Adrenal gland (tissue), 12 donors: Measurements from ENCODE around the gene SHD. TPM values are rescaled to one million over a fixed set of nuclear protein-coding genes. Genes with fewer than 3 reads are reported as not detected.
"Not testable (repeated sequence)": the region's sequence is repeated elsewhere in the genome, so short reads cannot be mapped to it uniquely, and the experiment has no call there.

Experiments used
- DNase-seq, 7 donors: peaks; one replicate each; pipeline ENCODE4 v3.0.0-alpha.2; 2019 to 2020
- H3K27ac ChIP-seq, 5 donors: fragments of 200-600 bp; sonication (generic) in 4 of 5; 1 replicate in 3 of 5; 2 replicates in 2 of 5; pipeline versions ENCODE4 v1.5.1 to v1.8.0; 2016 to 2020; ENCODE audit warnings: mild to moderate bottlenecking in 1 of 5
- H3K27me3 ChIP-seq: fragments of 200-600 bp; 2 replicates; pipeline ENCODE4 v1.8.0; 2021
- H3K36me3 ChIP-seq, 2 donors: fragments of 200-600 bp; replicated peaks in 1 of 2; 1 replicate in 1 of 2; 2 replicates in 1 of 2; pipeline versions ENCODE4 v1.5.1 to v1.8.0; 2018 to 2022
- H3K4me1 ChIP-seq, 2 donors: fragments of 200-600 bp; replicated peaks in 1 of 2; 1 replicate in 1 of 2; 2 replicates in 1 of 2; pipeline versions ENCODE4 v1.5.1 to v1.8.0; 2018 to 2021
- H3K4me3 ChIP-seq, 4 donors: fragments of 200-600 bp; sonication (generic) in 3 of 4; one replicate each; pipeline ENCODE4 v1.5.1; 2016 to 2018
- H3K9me3 ChIP-seq, 3 donors: fragments of 200-600 bp; sonication (generic) in 1 of 3; replicated peaks in 1 of 3; 1 replicate in 2 of 3; 2 replicates in 1 of 3; pipeline versions ENCODE4 v1.5.1 to v1.8.0; 2016 to 2021
- CTCF ChIP-seq, 6 experiments: fragments of 450-650 bp in 4 of 6; fragments of 200-600 bp in 2 of 6; sonication (generic) in 1 of 6; IDR thresholded peaks; 1 replicate in 5 of 6; 2 replicates in 1 of 6; pipeline versions ENCODE4 v1.5.1 to v1.8.0; 2016 to 2021; ENCODE audit warnings: antibody characterized with exemption in 6 of 6, mild to moderate bottlenecking in 2 of 6, moderate library complexity in 1 of 6
- POLR2A ChIP-seq, 2 donors: fragments of 450-650 bp; IDR thresholded peaks; one replicate each; pipeline ENCODE4 v1.6.1; 2017; ENCODE audit warnings: antibody characterized with exemption in 2 of 2, mild to moderate bottlenecking in 2 of 2, moderate library complexity in 1 of 2
- WGBS, 4 donors: extraction: QIAGEN DNeasy Blood & Tissue Kit in 2 of 4; methylation state at CpG; one replicate each; pipeline versions ENCODE4 v1.1.5 to v1.1.7; 2013 to 2017; 5-methylcytosine and 5-hydroxymethylcytosine counted together
- intact Hi-C, 2 donors: fragments of 100-400 bp; cut with DNase I; formaldehyde crosslinking; loops; one replicate each; pipeline versions ENCODE4 v1.14.1 to v1.15.0; 2022 to 2023
- polyA plus RNA-seq, 3 donors: library from polyadenylated mRNA; stranded (reverse); fragments of 200-250 nt in 2 of 3; fragments of 350-450 nt in 1 of 3; fragmentation: Illumina TruSeq in 1 of 3; extraction: RNeasy Lipid Tissue Mini Kit (QIAGEN cat#74804) in 1 of 3; gene quantifications; one replicate each; pipeline ENCODE4 v1.2.3, GENCODE V29; 2013 to 2014
- total RNA-seq, 9 donors: library from RNA; depleted of rRNA in 4 of 9; stranded (reverse); fragments of >200 nt in 4 of 9; fragments of 120-200 nt in 1 of 9; fragmentation: NEBNext Ultra II Directional in 1 of 9; extraction: Animal tissue kit (Norgen Biotek cat#: 25700) in 1 of 9; gene quantifications; one replicate each; pipeline versions ENCODE4 v1.1.0 to v1.2.4, GENCODE V29; 2013 to 2023
- donor health status: healthy with polysubstance abuse.
- donor health status: Bipolar disorder and iron deficiency.
- donor health status: DM: yes; HTN: yes; CAD: no.
- donor health status: DM: no; HTN: no; CAD: no.
- donor health status: DM: no; HTN: no; CAD: no.
- donor health status: DM: yes; HTN: yes; CAD: no.

SHD gene
- total and polyA plus RNA-seq, 12 donors: 0.07 to 4.1 (median 0.74) TPM; not detected in 6

- peak overlapping the region in 2 of 5 donors; percentile 44 to 53 for H3K27ac ChIP-seq
- H3K4me3 ChIP-seq: no peak overlapping the region
- no peaks in the 10 kb centered on the region for H3K9me3 ChIP-seq
- 64 to 72% (median 71%) methylated on average over 5 of the region's 5 CpGs for WGBS, 4 donors
- no peaks in the 10 kb centered on the region for H3K27me3 ChIP-seq
- no peaks in the 10 kb centered on the region for H3K36me3 ChIP-seq
- intact Hi-C loops: no loop called here
- no peak for DNase-seq
- TF ChIP-seq CTCF (IDR thresholded peaks at IDR 0.05): no peak
- TF ChIP-seq POLR2A (IDR thresholded peaks at IDR 0.05): no peak
- peaks cover 0 to 5% of the 10 kb centered on the region in 2 donors for H3K4me1 ChIP-seq
Measured at GRCh38 chr19:4241824-4242430, 37.1 kb upstream of the SHD start.

DNA sequence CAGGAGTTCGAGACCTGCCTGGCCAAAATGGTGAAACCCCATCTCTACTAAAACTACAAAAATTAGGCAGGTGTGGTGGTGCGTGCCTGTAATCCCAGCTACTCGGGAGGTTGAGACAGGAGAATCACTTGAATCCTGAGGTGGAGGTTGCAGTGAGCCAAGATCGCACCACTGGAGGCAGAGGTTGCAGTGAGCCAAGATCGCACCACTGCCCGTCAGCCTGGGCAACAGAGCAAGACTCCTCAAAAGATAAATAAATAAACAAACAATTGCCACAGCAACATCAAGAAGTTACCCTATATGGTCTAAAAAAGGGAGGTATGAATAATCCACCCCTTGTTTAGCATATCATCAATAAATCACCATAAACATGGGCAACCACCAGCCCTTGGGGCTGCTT is 33.1 kb upstream of the SHD start:
- H3K9me3 ChIP-seq, H3K27ac ChIP-seq, DNase-seq, intact Hi-C loops, H3K4me3 ChIP-seq, H3K27me3 ChIP-seq: not testable (repeated sequence)
- Histone ChIP-seq H3K36me3 (peaks cover 0 to 22% of the 10 kb centered on the region in 2 donors), H3K4me1 (peaks cover 0 to 11% of the 10 kb centered on the region in 2 donors)
- whole genome bisulfite sequencing, 4 donors: 95 to 99% (median 97%) methylated on average over 5 to 6 of the region's 6 CpGs

GRCh38 chr19:4246767-4247593 is 32.1 kb upstream of the SHD start, which contains the start of gene YJU2:
TSS of gene YJU2 (plus strand) at chr19:4247080. CDS start at chr19:4247147, 67 bp downstream.
- TF ChIP-seq POLR2A (IDR thresholded peaks at IDR 0.05) (peak; percentile 37 to 64), CTCF (IDR thresholded peaks at IDR 0.05) (peak in 4 of 6 experiments; percentile 34 to 51 (median 36))
- Histone ChIP-seq H3K4me3 (peak within 1 kb of the TSS; percentile 57 to 95 (median 81)), H3K4me1 (peaks cover 0 to 11% of the 10 kb centered on the region in 2 donors), H3K9me3 (no peaks in the 10 kb centered on the region), H3K27me3 (no peaks in the 10 kb centered on the region), H3K36me3 (peaks cover 0 to 32% of the 10 kb centered on the region in 2 donors), H3K27ac (peak within 1 kb of the TSS; percentile 90 to 100 (median 94))
- peak; percentile 99 to 100 (median 100) for DNase-seq
- 0 to 1% (median 1%) methylated on average over 27 to 45 of the region's 45 CpGs for WGBS, 4 donors
- intact Hi-C loops: no loop called here

DNA sequence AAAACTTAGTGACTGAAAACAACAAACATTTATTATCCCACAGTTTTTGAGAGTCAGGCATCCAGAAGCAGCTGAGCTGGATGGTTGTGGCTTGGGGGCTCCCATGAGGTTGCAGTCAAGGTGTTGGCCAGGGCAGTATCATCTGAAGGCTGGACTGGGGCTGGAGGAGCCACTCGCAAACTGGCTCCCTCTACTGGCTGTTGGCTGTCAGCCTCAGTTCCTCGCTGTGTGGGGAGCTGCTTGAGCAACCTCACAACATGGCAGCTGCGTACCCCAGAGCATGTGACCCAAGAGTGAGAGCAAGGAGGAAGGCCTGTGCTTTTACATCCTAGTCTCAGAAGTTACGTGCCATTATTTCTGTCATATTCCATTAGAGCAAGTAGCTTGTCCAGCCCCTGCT is 22.5 kb upstream of the SHD start:
- intact Hi-C loops: no loop called here

More for the DNA sequence above, 22.5 kb upstream of the SHD start:
- TF ChIP-seq POLR2A (IDR thresholded peaks at IDR 0.05) (no peak), CTCF (IDR thresholded peaks at IDR 0.05) (no peak)
- no peak for DNase-seq
- Histone ChIP-seq H3K27ac (no peak overlapping the region), H3K4me3 (no peak overlapping the region), H3K27me3 (no peaks in the 10 kb centered on the region), H3K9me3 (no peaks in the 10 kb centered on the region), H3K36me3 (peaks cover 0 to 83% of the 10 kb centered on the region in 2 donors), H3K4me1 (no peaks in the 10 kb centered on the region)
- 96 to 100% (median 97%) methylated on average over 2 to 4 of the region's 4 CpGs for WGBS, 4 donors
